IMR-90 (cell line): ENCODE data around the gene MMEL1. TPM values are rescaled to one million over a fixed set of nuclear protein-coding genes. Genes with fewer than 3 reads are reported as not detected.
A peak's percentile ranks its signal among the peaks of the same experiment; 100 is the strongest.
"Not testable (repeated sequence)": the region's sequence is repeated elsewhere in the genome, so short reads cannot be mapped to it uniquely, and the experiment has no call there.

Source experiments
- ATAC-seq: fragments of 200-7000 bp; cut with Tn5 transposase; 2 replicates; pipeline ENCODE4 v1.9.1; 2020; ENCODE audit warnings: low read depth, mild to moderate bottlenecking, moderate library complexity
- BruUV-seq: library from RNA; stranded (reverse); fragments of 400-500 nt; replicated peaks from 2 replicates; lab custom pipeline; 2021; lab: Mats Ljungman, UMichigan
- CTCF ChIA-PET: fragments of 300-600 bp; formaldehyde crosslinking; extraction: SDS; loops from one replicate; lab custom pipeline; 2021; ENCODE audit warnings: antibody characterized with exemption; lab: Yijun Ruan, JAX
- POLR2A ChIA-PET: fragments of 300-600 bp; sonication (Branson Sonifier 250); formaldehyde crosslinking; loops from one replicate; lab custom pipeline; 2022; ENCODE audit warnings: antibody characterized with exemption; ENCODE audit not compliant: unreplicated experiment; lab: Charles Lee
- DNase-seq: peaks from one replicate; pipeline ENCODE4 v3.0.0; 2013
- H2AFZ ChIP-seq: replicated peaks from 2 replicates; pipeline ENCODE3; 2013; ENCODE audit warnings: low read length, mild to moderate bottlenecking; ENCODE audit not compliant: poor library complexity
- H2AK5ac ChIP-seq: 2 replicates; pipeline ENCODE4 v1.6.1; 2013; ENCODE audit warnings: low read depth, low read length, inconsistent platforms
- H2AK9ac ChIP-seq: replicated peaks from 2 replicates; pipeline ENCODE3; 2013; ENCODE audit warnings: mild to moderate bottlenecking, low read depth, low read length, moderate library complexity; ENCODE audit not compliant: poor library complexity
- H2BK120ac ChIP-seq: 2 replicates; pipeline ENCODE4 v1.6.1; 2013; ENCODE audit warnings: low read depth, low read length, inconsistent platforms
- H2BK15ac ChIP-seq: 3 replicates; pipeline ENCODE4 v1.6.1; 2013; ENCODE audit warnings: low read depth, low read length, inconsistent platforms
- H2BK20ac ChIP-seq: 2 replicates; pipeline ENCODE4 v1.6.1; 2013; ENCODE audit warnings: low read depth, mild to moderate bottlenecking, inconsistent platforms, low read length, moderate library complexity
- H2BK5ac ChIP-seq: 2 replicates; pipeline ENCODE4 v1.6.1; 2013; ENCODE audit warnings: mild to moderate bottlenecking, low read depth, low read length, inconsistent platforms; ENCODE audit not compliant: poor library complexity, severe bottlenecking
- H3K14ac ChIP-seq: replicated peaks from 2 replicates; pipeline ENCODE4 v1.6.1; 2013; ENCODE audit warnings: low read depth, low read length, inconsistent platforms
- H3K18ac ChIP-seq: 2 replicates; pipeline ENCODE4 v1.6.1; 2013; ENCODE audit warnings: low read depth, low read length, control low read depth
- H3K23ac ChIP-seq: 2 replicates; pipeline ENCODE4 v1.6.1; 2013; ENCODE audit warnings: low read depth, low read length, inconsistent platforms
- H3K27ac ChIP-seq: 2 replicates; pipeline ENCODE4 v1.5.1; 2013; ENCODE audit warnings: mild to moderate bottlenecking, control low read depth, low read length; ENCODE audit not compliant: insufficient read depth
- H3K27me3 ChIP-seq: 2 replicates; pipeline ENCODE4 v1.6.1; 2013; ENCODE audit warnings: low read length; ENCODE audit not compliant: control insufficient read depth, insufficient read depth
- H3K36me3 ChIP-seq: 2 replicates; pipeline ENCODE4 v1.6.1; 2013; ENCODE audit warnings: low read length, mixed read lengths; ENCODE audit not compliant: control insufficient read depth, insufficient read depth
- H3K4ac ChIP-seq: 2 replicates; pipeline ENCODE4 v1.6.1; 2013; ENCODE audit warnings: low read depth, low read length, inconsistent platforms
- H3K4me1 ChIP-seq: 2 replicates; pipeline ENCODE4 v1.6.1; 2013; ENCODE audit warnings: low read length, mixed read lengths; ENCODE audit not compliant: control insufficient read depth, insufficient read depth
- H3K4me2 ChIP-seq: 2 replicates; pipeline ENCODE4 v1.6.1; 2013; ENCODE audit warnings: low read depth, mild to moderate bottlenecking, control low read depth, low read length, moderate library complexity
- H3K4me3 ChIP-seq: 2 replicates; pipeline ENCODE4 v1.5.1; 2013; ENCODE audit warnings: low read depth, mild to moderate bottlenecking, control low read depth, low read length, moderate library complexity; ENCODE audit not compliant: insufficient read depth
- H3K56ac ChIP-seq: 2 replicates; pipeline ENCODE4 v1.6.1; 2013; ENCODE audit warnings: low read length, inconsistent platforms; ENCODE audit not compliant: insufficient read depth; ENCODE audit errors: extremely low read depth
- H3K79me1 ChIP-seq, 2 experiments: 2 replicates each; pipeline ENCODE4 v1.6.1; 2013; ENCODE audit warnings: low read length in 2 of 2, inconsistent platforms in 1 of 2, low read depth in 1 of 2
- H3K9ac ChIP-seq: 2 replicates; pipeline ENCODE4 v1.6.1; 2013; ENCODE audit warnings: low read depth, low read length, control low read depth
- H3K9me1 ChIP-seq: 2 replicates; pipeline ENCODE4 v1.6.1; 2013; ENCODE audit warnings: low read length, inconsistent platforms; ENCODE audit not compliant: insufficient read depth
- H3K9me3 ChIP-seq: 2 replicates; pipeline ENCODE4 v1.6.1; 2013; ENCODE audit warnings: low read length; ENCODE audit not compliant: control insufficient read depth, insufficient read depth
- H4K20me1 ChIP-seq: 2 replicates; pipeline ENCODE4 v1.6.1; 2013; ENCODE audit warnings: low read length, inconsistent platforms; ENCODE audit not compliant: insufficient read depth
- H4K5ac ChIP-seq: 2 replicates; pipeline ENCODE4 v1.6.1; 2013; ENCODE audit warnings: mild to moderate bottlenecking, low read depth, low read length, control low read depth
- H4K8ac ChIP-seq, 2 experiments: 2 replicates each; pipeline ENCODE4 v1.6.1; 2013; ENCODE audit warnings: low read depth in 2 of 2, low read length in 2 of 2, control low read depth in 1 of 2, inconsistent platforms in 1 of 2
- H4K91ac ChIP-seq: 2 replicates; pipeline ENCODE4 v1.6.1; 2013; ENCODE audit warnings: low read depth, low read length, inconsistent platforms; ENCODE audit not compliant: insufficient read depth
- WGBS, 2 experiments: methylation state at CpG; one replicate each; pipeline versions ENCODE4 v1.1.5 to v1.1.7; 2013; ENCODE audit warnings: missing lambda C conversion rate in 2 of 2; ENCODE audit not compliant: insufficient read length in 1 of 2; ENCODE audit errors: extremely low coverage in 2 of 2; 5-methylcytosine and 5-hydroxymethylcytosine counted together
- dilution Hi-C: fragments of 300-500 bp; cut with HindIII; formaldehyde crosslinking; loops from one replicate; pipeline ENCODE4 v1.14.3; 2018; ENCODE audit warnings: low sequenced_read_pairs; ENCODE audit not compliant: unreplicated experiment
- in situ Hi-C: fragments of 300-500 bp; cut with MboI; formaldehyde crosslinking; loops from 3 replicates; pipeline ENCODE4 v1.14.3; 2019; ENCODE audit warnings: low sequenced_read_pairs, inconsistent platforms, mixed read lengths
- intact Hi-C: fragments of 100-400 bp; cut with micrococcal nuclease; formaldehyde crosslinking; loops from 2 replicates; pipeline ENCODE4 v1.10.0; 2022
- polyA plus RNA-seq, 3 experiments: library from polyadenylated mRNA; depleted of rRNA; stranded (reverse); fragments of >200 nt; gene quantifications; 2 replicates each; pipeline ENCODE4 v1.2.3, GENCODE V29; 2012; ENCODE audit warnings: low replicate concordance in 1 of 3
- total RNA-seq: library from RNA; depleted of rRNA; stranded (reverse); fragments of >200 nt; gene quantifications from 2 replicates; pipeline ENCODE4 v1.2.3, GENCODE V29; 2012

The MMEL1 gene
- total and polyA plus RNA-seq, 2 of the 4 experiments (the other 2 are of a cell fraction), result under 0.01 to 0.12 TPM

GRCh38 chr1:2652926-2653571, 20.2 kb upstream of the MMEL1 start:
- in situ Hi-C loops, BruUV-seq, H2BK20ac ChIP-seq, H3K23ac ChIP-seq, H3K9ac ChIP-seq, H2BK5ac ChIP-seq, H3K4ac ChIP-seq, H2AFZ ChIP-seq, H3K27me3 ChIP-seq, H2AK5ac ChIP-seq, H2BK120ac ChIP-seq, H3K36me3 ChIP-seq, H3K27ac ChIP-seq, H3K9me1 ChIP-seq, H3K4me1 ChIP-seq, ATAC-seq, POLR2A ChIA-PET, intact Hi-C loops, H4K20me1 ChIP-seq, CTCF ChIA-PET, H3K4me2 ChIP-seq, H3K14ac ChIP-seq, H3K4me3 ChIP-seq, H3K79me1 ChIP-seq, H4K8ac ChIP-seq, H3K18ac ChIP-seq, H3K56ac ChIP-seq, H4K91ac ChIP-seq, H2AK9ac ChIP-seq, dilution Hi-C loops, H2BK15ac ChIP-seq, H4K5ac ChIP-seq: not testable (repeated sequence)
- peak; percentile 34 for DNase-seq
- 16% methylated on average over 12 of the region's 12 CpGs; no CpG with 5 or more reads in 1 of the 2 experiments for WGBS, 2 experiments
- H3K9me3 ChIP-seq, result peaks cover 46% of the 10 kb centered on the region

GRCh38 chr1:2652152-2652925, 19.5 kb upstream of the MMEL1 start:
- dilution Hi-C loops, H4K5ac ChIP-seq, H3K27ac ChIP-seq, H2AFZ ChIP-seq, H3K9ac ChIP-seq, in situ Hi-C loops, H2BK120ac ChIP-seq, H3K36me3 ChIP-seq, H3K4me2 ChIP-seq, H3K4me1 ChIP-seq, H3K9me1 ChIP-seq, H3K14ac ChIP-seq, H3K23ac ChIP-seq, intact Hi-C loops, BruUV-seq, DNase-seq, H3K27me3 ChIP-seq, H4K8ac ChIP-seq, H4K20me1 ChIP-seq, H3K4ac ChIP-seq, ATAC-seq, H2BK20ac ChIP-seq, H2AK5ac ChIP-seq, H2BK5ac ChIP-seq, H3K18ac ChIP-seq, H2AK9ac ChIP-seq, CTCF ChIA-PET, H2BK15ac ChIP-seq, H3K79me1 ChIP-seq, H4K91ac ChIP-seq, POLR2A ChIA-PET, H3K4me3 ChIP-seq, H3K56ac ChIP-seq: not testable (repeated sequence)
- WGBS, 2 experiments, result 34% methylated on average over 12 of the region's 16 CpGs; no CpG with 5 or more reads in 1 of the 2 experiments
- peaks cover 46% of the 10 kb centered on the region for H3K9me3 ChIP-seq
